GM23248 (cell line): Measurements from ENCODE around the gene NDC80.

Source experiments
- EZH2 ChIP-seq: fragments of 200-600 bp; sonication (generic); IDR thresholded peaks from 2 replicates; pipeline ENCODE4 v1.6.1; 2018; ENCODE audit warnings: antibody characterized with exemption, mild to moderate bottlenecking; ENCODE audit not compliant: insufficient read depth, poor library complexity, severe bottlenecking
- EZH2phosphoT487 ChIP-seq: fragments of 200-600 bp; sonication (generic); IDR thresholded peaks from 2 replicates; pipeline ENCODE4 v1.6.1; 2018; ENCODE audit warnings: antibody characterized with exemption, moderate library complexity, mild to moderate bottlenecking, low read depth; ENCODE audit not compliant: insufficient read depth

GRCh38 chr18:2559249-2559648, 12.1 kb upstream of the NDC80 start:
- no peak for TF ChIP-seq EZH2
- TF ChIP-seq EZH2phosphoT487 = no peak
